Measurements from ENCODE around the gene PDE6G. TPM values are rescaled to one million over a fixed set of nuclear protein-coding genes. Genes with fewer than 3 reads are reported as not detected.

Gene PDE6G
- total and polyA plus RNA-seq, 11 donors, result 0.67 to 2.3 (median 1.1) TPM; not detected in 7

DNA sequence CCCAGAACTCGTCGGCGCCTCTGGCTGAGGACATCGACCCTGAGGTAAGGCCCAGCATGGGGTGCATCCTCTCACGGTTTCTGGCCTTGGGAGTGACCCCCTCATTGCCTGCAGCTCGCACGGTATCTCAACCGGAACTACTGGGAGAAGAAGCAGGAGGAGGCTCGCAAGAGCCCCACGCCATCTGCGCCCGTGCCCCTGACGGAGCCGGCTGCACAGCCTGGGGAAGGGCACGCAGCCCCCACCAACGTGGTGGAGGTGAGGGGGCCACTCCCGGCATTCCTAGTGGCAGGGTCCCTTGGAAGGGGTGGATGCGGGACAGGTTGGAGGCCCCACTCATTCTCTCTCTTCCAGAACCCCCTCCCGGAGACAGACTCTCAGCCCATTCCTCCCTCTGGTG is 38.5 kb upstream of the PDE6G start:
- Histone ChIP-seq H3K4me1 (peaks cover 0 to 17% (median 5%) of the 10 kb centered on the region in 12 donors), H3K27ac (no peak overlapping the region), H3K36me3 (peaks cover 6 to 100% (median 94%) of the 10 kb centered on the region in 9 donors), H3K27me3 (no peaks in the 10 kb centered on the region), H3K9me3 (no peaks in the 10 kb centered on the region), H3K4me3 (no peak overlapping the region)
- ATAC-seq (no peak), DNase-seq (no peak)
- WGBS, 4 donors, result 89 to 95% (median 94%) methylated on average over 19 of the region's 19 CpGs
- TF ChIP-seq POLR2A (IDR thresholded peaks at IDR 0.05), result no peak
- TF ChIP-seq CTCF (IDR thresholded peaks at IDR 0.05), result no peak
- intact Hi-C loops (cut with DNase I), result no loop called here

GRCh38 chr17:81693509-81694210 is 37.3 kb upstream of the PDE6G start:
- Histone ChIP-seq H3K4me3 (no peak overlapping the region), H3K4me1 (peaks cover 0 to 17% (median 5%) of the 10 kb centered on the region in 12 donors), H3K27ac (no peak overlapping the region), H3K36me3 (peaks cover 6 to 100% (median 94%) of the 10 kb centered on the region in 9 donors), H3K9me3 (no peaks in the 10 kb centered on the region), H3K27me3 (no peaks in the 10 kb centered on the region)
- TF ChIP-seq CTCF (IDR thresholded peaks at IDR 0.05) (no peak), POLR2A (IDR thresholded peaks at IDR 0.05) (no peak)
- WGBS, 4 donors, result 87 to 92% (median 91%) methylated on average over 16 to 35 of the region's 35 CpGs
- ATAC-seq (no peak), DNase-seq (no peak)
- intact Hi-C loops (cut with DNase I), result no loop called here

GRCh38 chr17:81691608-81692007 is 35.3 kb upstream of the PDE6G start:
- TF ChIP-seq POLR2A (IDR thresholded peaks at IDR 0.05) (no peak), CTCF (IDR thresholded peaks at IDR 0.05) (no peak)
- ATAC-seq (no peak), DNase-seq (no peak)
- Histone ChIP-seq H3K4me1 (peaks cover 0 to 5% (median under 1%) of the 10 kb centered on the region in 12 donors), H3K36me3 (peaks cover 3 to 100% (median 94%) of the 10 kb centered on the region in 9 donors), H3K9me3 (no peaks in the 10 kb centered on the region), H3K27ac (no peak overlapping the region), H3K4me3 (no peak overlapping the region), H3K27me3 (no peaks in the 10 kb centered on the region)
- intact Hi-C loops (cut with DNase I), result no loop called here
- 96 to 97% (median 97%) methylated on average over 20 of the region's 20 CpGs for WGBS, 4 donors

DNA sequence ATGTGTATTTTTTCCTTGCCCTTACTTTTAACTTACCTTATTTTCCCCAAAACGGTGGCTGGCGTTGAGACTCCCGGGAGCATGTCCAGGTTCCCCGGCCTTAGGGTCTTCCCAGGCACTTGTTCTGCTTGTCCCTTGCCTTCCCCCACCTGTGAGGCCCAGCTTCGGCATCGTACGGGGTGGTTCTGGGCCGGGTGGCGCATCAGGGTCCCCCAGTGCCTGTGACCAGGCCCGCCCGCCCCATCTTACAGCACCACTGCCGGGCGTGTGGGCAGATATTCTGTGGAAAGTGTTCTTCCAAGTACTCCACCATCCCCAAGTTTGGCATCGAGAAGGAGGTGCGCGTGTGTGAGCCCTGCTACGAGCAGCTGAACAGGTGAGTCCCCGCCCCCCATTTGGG is 34.9 kb upstream of the PDE6G start:
- 92 to 95% (median 93%) methylated on average over 13 to 18 of the region's 18 CpGs for WGBS, 4 donors
- ATAC-seq (no peak), DNase-seq (no peak)
- TF ChIP-seq POLR2A (IDR thresholded peaks at IDR 0.05), result no peak
- no peak for TF ChIP-seq CTCF (IDR thresholded peaks at IDR 0.05)
- no peak overlapping the region for H3K4me3 ChIP-seq
- H3K36me3 ChIP-seq, result peaks cover 0 to 100% (median 94%) of the 10 kb centered on the region in 9 donors
- H3K4me1 ChIP-seq, result peaks cover 0 to under 1% (median 0%) of the 10 kb centered on the region in 12 donors
- H3K27me3 ChIP-seq, result no peaks in the 10 kb centered on the region
- intact Hi-C loops (cut with DNase I), result no loop called here
- H3K9me3 ChIP-seq, result no peaks in the 10 kb centered on the region
- no peak overlapping the region for H3K27ac ChIP-seq

Data from heart left ventricle (tissue), 16 donors.